ENCODE data around the gene EPS8L2. TPM values are rescaled to one million over a fixed set of nuclear protein-coding genes. Genes with fewer than 3 reads are reported as not detected.

EPS8L2 gene
- total RNA-seq, 1 experiment from 2014 or later = 1.8 TPM

GRCh38 chr11:776561-777287 lies 70.7 kb downstream of the EPS8L2 start:
- DNase-seq (ENCODE audit: low read depth) = peak; percentile 45

Other genes starting within 250 kb of the EPS8L2 start
- gene RNH1, start 199.0 kb upstream of the EPS8L2 start, total RNA-seq (2014; rRNA removed; shearing (Covaris generic)) = 165 and 188 TPM in 2 replicates
- gene HRAS, start 170.7 kb upstream of the EPS8L2 start, total RNA-seq (2014; rRNA removed; shearing (Covaris generic)) = 67.4 and 75.8 TPM in 2 replicates
- 0.11 and 0.60 TPM in 2 replicates for gene LRRC56, start 168.7 kb upstream of the EPS8L2 start, total RNA-seq (2014; rRNA removed; shearing (Covaris generic))
- gene LMNTD2, start 145.5 kb upstream of the EPS8L2 start, total RNA-seq (2014; rRNA removed; shearing (Covaris generic)) = 0.23 and 0.54 TPM in 2 replicates
- 19.8 and 25.2 TPM in 2 replicates for gene RASSF7, start 145.3 kb upstream of the EPS8L2 start, total RNA-seq (2014; rRNA removed; shearing (Covaris generic))
- 22.0 and 29.2 TPM in 2 replicates for gene PHRF1, start 129.8 kb upstream of the EPS8L2 start, total RNA-seq (2014; rRNA removed; shearing (Covaris generic))
- 6.7 and 14.5 TPM in 2 replicates for gene IRF7, start 90.3 kb upstream of the EPS8L2 start, total RNA-seq (2014; rRNA removed; shearing (Covaris generic))
- not detected in 2 replicates for gene CDHR5, start 81.3 kb upstream of the EPS8L2 start, total RNA-seq (2014; rRNA removed; shearing (Covaris generic))
- not detected in 2 replicates for gene SCT, start 79.0 kb upstream of the EPS8L2 start, total RNA-seq (2014; rRNA removed; shearing (Covaris generic))
- gene DRD4, start 69.0 kb upstream of the EPS8L2 start, total RNA-seq (2014; rRNA removed; shearing (Covaris generic)) = not detected in 2 replicates
- gene DEAF1, start 11.0 kb upstream of the EPS8L2 start, total RNA-seq (2014; rRNA removed; shearing (Covaris generic)) = 21.7 and 25.5 TPM in 2 replicates
- gene TMEM80, start 10.4 kb upstream of the EPS8L2 start, total RNA-seq (2014; rRNA removed; shearing (Covaris generic)) = 7.5 and 15.8 TPM in 2 replicates
- gene TALDO1, start 41.2 kb downstream of the EPS8L2 start, total RNA-seq (2014; rRNA removed; shearing (Covaris generic)) = 319 and 455 TPM in 2 replicates
- 17.3 and 18.4 TPM in 2 replicates for gene GATD1, start 71.3 kb downstream of the EPS8L2 start, total RNA-seq (2014; rRNA removed; shearing (Covaris generic))
- gene CEND1, start 83.9 kb downstream of the EPS8L2 start, total RNA-seq (2014; rRNA removed; shearing (Covaris generic)) = 0.51 and 1.2 TPM in 2 replicates
- 11.8 and 14.1 TPM in 2 replicates for gene SLC25A22, start 92.0 kb downstream of the EPS8L2 start, total RNA-seq (2014; rRNA removed; shearing (Covaris generic))
- gene PIDD1, start 99.0 kb downstream of the EPS8L2 start, total RNA-seq (2014; rRNA removed; shearing (Covaris generic)) = 3.5 and 10.4 TPM in 2 replicates
- 693 and 756 TPM in 2 replicates for gene RPLP2, start 103.7 kb downstream of the EPS8L2 start, total RNA-seq (2014; rRNA removed; shearing (Covaris generic))
- gene PNPLA2, start 112.7 kb downstream of the EPS8L2 start, total RNA-seq (2014; rRNA removed; shearing (Covaris generic)) = 10.9 and 24.2 TPM in 2 replicates
- gene CRACR2B, start 121.7 kb downstream of the EPS8L2 start, total RNA-seq (2014; rRNA removed; shearing (Covaris generic)) = 5.3 and 9.0 TPM in 2 replicates
- 246 and 253 TPM in 2 replicates for gene CD151, start 126.7 kb downstream of the EPS8L2 start, total RNA-seq (2014; rRNA removed; shearing (Covaris generic))
- gene POLR2L, start 136.3 kb downstream of the EPS8L2 start, total RNA-seq (2014; rRNA removed; shearing (Covaris generic)) = 75.7 and 113 TPM in 2 replicates
- 29.3 and 37.3 TPM in 2 replicates for gene TSPAN4, start 136.6 kb downstream of the EPS8L2 start, total RNA-seq (2014; rRNA removed; shearing (Covaris generic))
- 38.5 TPM in 2 replicates for gene CHID1, start 204.6 kb downstream of the EPS8L2 start, total RNA-seq (2014; rRNA removed; shearing (Covaris generic))
- 14.3 and 15.8 TPM in 2 replicates for gene AP2A2, start 219.6 kb downstream of the EPS8L2 start, total RNA-seq (2014; rRNA removed; shearing (Covaris generic))